Measurements from ENCODE around the gene C11orf21. TPM values are rescaled to one million over a fixed set of nuclear protein-coding genes. Genes with fewer than 3 reads are reported as not detected.

C11orf21 gene
- total and polyA plus RNA-seq, 12 donors, result 0.04 to 2.1 (median 0.37) TPM

DNA sequence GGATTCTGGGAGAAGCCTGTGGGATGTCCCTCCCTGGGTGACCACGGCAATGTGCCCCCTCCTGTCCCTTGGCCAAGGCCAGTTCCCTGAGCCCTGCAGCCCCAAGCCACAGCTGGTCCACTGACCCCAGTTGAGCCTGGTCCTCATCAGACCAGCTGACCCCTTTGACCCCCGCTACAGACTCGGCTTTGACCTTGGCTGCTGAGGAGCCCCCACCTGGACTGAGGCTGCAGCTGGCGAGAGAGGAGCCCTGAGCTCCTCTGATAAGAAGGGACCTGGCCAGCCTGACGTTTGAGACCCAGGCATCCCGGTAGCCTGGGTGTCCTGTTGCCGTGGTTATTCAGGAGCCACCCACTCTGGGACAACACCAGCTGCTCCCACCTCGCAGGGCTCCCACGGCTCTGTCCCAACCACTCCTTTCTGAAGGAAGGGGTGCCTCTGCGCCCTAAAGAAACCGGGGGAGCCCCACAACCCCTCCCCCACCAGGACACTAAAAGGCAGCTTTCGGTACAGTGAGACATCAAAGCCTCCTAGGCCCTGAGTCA lies 34.3 kb downstream of the C11orf21 start:
- DNase-seq, result no peak
- TF ChIP-seq CTCF (IDR thresholded peaks at IDR 0.05) (no peak), POLR2A (IDR thresholded peaks at IDR 0.05) (no peak)
- peaks cover 37% of the 10 kb centered on the region for H3K27me3 ChIP-seq
- no peak overlapping the region for H3K27ac ChIP-seq
- intact Hi-C loops (cut with DNase I), result no loop called here
- 64 to 78% (median 75%) methylated on average over 3 to 12 of the region's 12 CpGs for WGBS, 4 donors
- H3K36me3 ChIP-seq (replicated peaks in 1 of 2), result no peaks in the 10 kb centered on the region
- peaks cover 0 to 14% of the 10 kb centered on the region in 2 donors for H3K4me1 ChIP-seq (replicated peaks in 1 of 2)
- H3K4me3 ChIP-seq, result no peak overlapping the region
- no peaks in the 10 kb centered on the region for H3K9me3 ChIP-seq (replicated peaks in 1 of 3)

DNA sequence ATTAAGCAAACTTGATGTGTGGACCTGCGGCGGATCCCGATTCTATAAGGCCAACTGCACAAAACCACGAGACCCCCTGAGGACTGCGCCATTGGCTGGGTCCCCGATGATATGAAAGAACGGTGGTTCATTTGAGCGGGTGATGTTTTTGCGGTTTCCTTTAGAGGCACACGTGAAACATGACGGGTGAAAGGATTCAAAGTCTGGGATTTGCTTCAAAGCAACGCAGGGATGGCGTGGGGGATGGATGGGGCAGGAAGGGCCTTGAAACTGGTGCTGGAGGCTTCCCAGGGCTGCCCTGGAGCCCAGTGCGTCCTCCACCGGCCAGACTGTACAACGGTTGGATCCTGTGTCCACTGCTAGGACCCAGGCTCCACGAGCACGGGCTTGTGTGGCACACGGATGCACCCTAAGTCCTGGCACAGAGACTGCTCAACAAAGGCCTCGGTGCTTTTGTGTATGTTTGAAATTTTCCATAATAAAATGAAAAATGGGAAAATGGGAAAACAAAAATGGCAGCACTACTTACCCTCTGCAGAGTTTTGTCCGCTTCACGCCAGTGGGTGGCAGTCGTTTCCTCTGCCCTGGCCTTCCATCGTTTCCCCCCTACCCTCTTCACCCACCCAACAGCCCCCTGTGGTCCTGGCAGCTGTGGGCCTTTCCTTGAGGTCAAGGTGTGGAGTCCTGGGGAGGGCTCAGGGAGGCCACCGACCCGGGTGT lies 35.0 kb downstream of the C11orf21 start:
- 89 to 93% (median 91%) methylated on average over 22 to 26 of the region's 26 CpGs for WGBS, 4 donors
- Histone ChIP-seq H3K36me3 (replicated peaks in 1 of 2) (no peaks in the 10 kb centered on the region), H3K4me1 (replicated peaks in 1 of 2) (peaks cover 0 to 14% of the 10 kb centered on the region in 2 donors), H3K4me3 (no peak overlapping the region), H3K27me3 (peaks cover 31% of the 10 kb centered on the region), H3K27ac (no peak overlapping the region), H3K9me3 (replicated peaks in 1 of 3) (no peaks in the 10 kb centered on the region)
- intact Hi-C loops (cut with DNase I), result no loop called here
- DNase-seq, result peak in 1 of 7 donors; percentile 41
- no peak for TF ChIP-seq POLR2A (IDR thresholded peaks at IDR 0.05)
- TF ChIP-seq CTCF (IDR thresholded peaks at IDR 0.05), result no peak

DNA sequence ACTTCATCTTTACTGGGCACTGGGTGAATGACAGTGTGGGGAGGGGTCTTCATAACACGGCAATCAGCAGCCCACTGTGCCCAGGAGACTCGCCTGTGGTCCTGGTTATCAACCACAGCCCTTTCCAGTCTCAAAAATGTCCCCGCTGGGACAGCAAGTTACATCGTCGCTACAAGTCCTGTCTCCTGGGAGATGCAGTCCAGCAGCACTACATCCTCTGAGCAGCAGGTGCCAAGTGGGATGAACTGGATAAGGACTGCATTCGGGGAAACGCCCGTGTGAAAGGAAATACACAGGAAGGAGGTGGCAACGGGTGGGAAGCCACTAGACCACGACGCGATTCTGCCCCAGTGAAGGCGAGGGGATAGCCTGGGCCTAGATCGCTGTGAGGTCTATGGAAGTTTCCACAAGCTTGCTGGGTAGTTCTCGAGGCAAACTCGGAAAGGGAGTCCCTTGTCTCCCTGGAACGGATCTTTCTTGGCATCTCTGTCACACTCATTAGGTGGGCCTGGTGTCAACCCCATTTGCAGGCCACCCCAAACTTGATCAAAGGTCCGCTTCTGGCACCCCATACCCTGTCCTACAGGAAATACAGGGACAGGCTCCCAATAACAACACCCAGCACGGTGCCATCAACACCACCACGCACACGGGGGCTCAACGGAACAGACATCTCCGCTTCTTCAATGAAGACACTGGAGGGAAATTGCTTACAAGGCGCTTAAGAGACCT lies 35.7 kb downstream of the C11orf21 start:
- Histone ChIP-seq H3K4me3 (no peak overlapping the region), H3K9me3 (replicated peaks in 1 of 3) (no peaks in the 10 kb centered on the region)

More for the DNA sequence above, 35.7 kb downstream of the C11orf21 start:
- Histone ChIP-seq H3K27me3 (peaks cover 24% of the 10 kb centered on the region), H3K36me3 (replicated peaks in 1 of 2) (no peaks in the 10 kb centered on the region), H3K4me1 (replicated peaks in 1 of 2) (peaks cover 0 to 14% of the 10 kb centered on the region in 2 donors), H3K27ac (peak overlapping the region in 2 of 5 donors; percentile 60 to 82)
- TF ChIP-seq CTCF (IDR thresholded peaks at IDR 0.05), result no peak
- TF ChIP-seq POLR2A (IDR thresholded peaks at IDR 0.05), result no peak
- WGBS, 4 donors, result 72 to 81% (median 73%) methylated on average over 19 to 24 of the region's 24 CpGs
- intact Hi-C loops (cut with DNase I), result no loop called here
- peak in 1 of 7 donors; percentile 40 for DNase-seq

Data from adrenal gland (tissue), 12 donors.